ENCODE measurements around the gene EEF1B2.

DNA sequence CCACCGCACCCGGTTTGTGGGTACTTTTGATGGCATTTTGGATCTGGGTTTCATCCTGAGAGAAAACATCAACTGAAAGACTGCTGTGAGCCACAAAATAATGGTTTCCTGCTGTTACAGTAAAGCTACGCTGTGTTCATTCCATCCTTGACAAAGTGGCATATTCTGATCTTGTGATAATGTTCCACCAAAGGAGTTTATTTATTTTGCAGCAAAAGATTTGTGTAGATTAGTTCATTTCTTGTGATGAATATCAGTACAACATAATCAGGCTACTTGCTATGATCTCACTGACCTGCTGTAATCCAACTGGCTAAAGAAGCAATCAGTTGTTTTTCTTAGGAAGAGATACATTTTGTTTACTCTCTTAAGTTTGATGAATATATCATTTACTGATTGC, 45.0 kb downstream of the EEF1B2 start:
- TF ChIP-seq, protein P1, sequence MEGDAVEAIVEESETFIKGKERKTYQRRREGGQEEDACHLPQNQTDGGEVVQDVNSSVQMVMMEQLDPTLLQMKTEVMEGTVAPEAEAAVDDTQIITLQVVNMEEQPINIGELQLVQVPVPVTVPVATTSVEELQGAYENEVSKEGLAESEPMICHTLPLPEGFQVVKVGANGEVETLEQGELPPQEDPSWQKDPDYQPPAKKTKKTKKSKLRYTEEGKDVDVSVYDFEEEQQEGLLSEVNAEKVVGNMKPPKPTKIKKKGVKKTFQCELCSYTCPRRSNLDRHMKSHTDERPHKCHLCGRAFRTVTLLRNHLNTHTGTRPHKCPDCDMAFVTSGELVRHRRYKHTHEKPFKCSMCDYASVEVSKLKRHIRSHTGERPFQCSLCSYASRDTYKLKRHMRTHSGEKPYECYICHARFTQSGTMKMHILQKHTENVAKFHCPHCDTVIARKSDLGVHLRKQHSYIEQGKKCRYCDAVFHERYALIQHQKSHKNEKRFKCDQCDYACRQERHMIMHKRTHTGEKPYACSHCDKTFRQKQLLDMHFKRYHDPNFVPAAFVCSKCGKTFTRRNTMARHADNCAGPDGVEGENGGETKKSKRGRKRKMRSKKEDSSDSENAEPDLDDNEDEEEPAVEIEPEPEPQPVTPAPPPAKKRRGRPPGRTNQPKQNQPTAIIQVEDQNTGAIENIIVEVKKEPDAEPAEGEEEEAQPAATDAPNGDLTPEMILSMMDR (IDR thresholded peaks at IDR 0.05) = no peak
- no peak for TF ChIP-seq POLR2A (IDR thresholded peaks at IDR 0.05)
